A673 (cell line): Measurements from ENCODE around the gene UBXN6.

Experiments used
- EZH2 ChIP-seq: fragments of 200-600 bp; sonication (generic); IDR thresholded peaks from 2 replicates; pipeline ENCODE4 v1.6.1; 2017; ENCODE audit warnings: borderline replicate concordance, low read depth, mild to moderate bottlenecking, mixed read lengths, antibody characterized with exemption, low read length; ENCODE audit not compliant: poor library complexity, severe bottlenecking
- TF ChIP-seq, protein P1 (sequence below): fragments of 300-800, 200-600 bp; sonication (generic); conservative IDR thresholded peaks from 2 replicates; pipeline ENCODE4 v1.5.1; 2017; ENCODE audit warnings: low read depth, mild to moderate bottlenecking, antibody characterized with exemption, low read length, moderate library complexity, mixed read lengths

DNA sequence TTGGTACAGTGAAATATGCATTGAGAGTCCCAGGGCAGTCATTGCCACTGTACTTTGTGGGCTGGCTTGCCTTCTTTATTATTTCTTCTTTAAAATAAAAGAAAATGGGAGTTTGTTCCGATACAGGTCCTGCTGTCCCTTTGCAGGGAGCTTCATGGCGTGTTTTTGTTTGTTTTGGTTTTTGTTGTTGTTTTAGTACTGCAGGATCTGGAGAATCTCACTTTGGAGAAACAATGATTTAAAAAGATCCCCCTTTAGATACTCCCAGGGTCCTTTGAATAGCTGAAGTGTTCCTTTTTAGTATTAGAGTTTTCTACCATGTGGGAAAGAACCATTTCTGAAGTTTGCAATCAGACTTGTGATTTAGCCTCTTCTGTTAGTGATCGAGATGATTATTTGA lies 44.0 kb downstream of the UBXN6 start:
- TF ChIP-seq, protein P1, sequence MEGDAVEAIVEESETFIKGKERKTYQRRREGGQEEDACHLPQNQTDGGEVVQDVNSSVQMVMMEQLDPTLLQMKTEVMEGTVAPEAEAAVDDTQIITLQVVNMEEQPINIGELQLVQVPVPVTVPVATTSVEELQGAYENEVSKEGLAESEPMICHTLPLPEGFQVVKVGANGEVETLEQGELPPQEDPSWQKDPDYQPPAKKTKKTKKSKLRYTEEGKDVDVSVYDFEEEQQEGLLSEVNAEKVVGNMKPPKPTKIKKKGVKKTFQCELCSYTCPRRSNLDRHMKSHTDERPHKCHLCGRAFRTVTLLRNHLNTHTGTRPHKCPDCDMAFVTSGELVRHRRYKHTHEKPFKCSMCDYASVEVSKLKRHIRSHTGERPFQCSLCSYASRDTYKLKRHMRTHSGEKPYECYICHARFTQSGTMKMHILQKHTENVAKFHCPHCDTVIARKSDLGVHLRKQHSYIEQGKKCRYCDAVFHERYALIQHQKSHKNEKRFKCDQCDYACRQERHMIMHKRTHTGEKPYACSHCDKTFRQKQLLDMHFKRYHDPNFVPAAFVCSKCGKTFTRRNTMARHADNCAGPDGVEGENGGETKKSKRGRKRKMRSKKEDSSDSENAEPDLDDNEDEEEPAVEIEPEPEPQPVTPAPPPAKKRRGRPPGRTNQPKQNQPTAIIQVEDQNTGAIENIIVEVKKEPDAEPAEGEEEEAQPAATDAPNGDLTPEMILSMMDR: no peak
- TF ChIP-seq EZH2: no peak
